ENCODE measurements around the gene RRN3.
"Not testable (repeated sequence)": the region's sequence is repeated elsewhere in the genome, so short reads cannot be mapped to it uniquely, and the experiment has no call there.

Gene RRN3

DNA sequence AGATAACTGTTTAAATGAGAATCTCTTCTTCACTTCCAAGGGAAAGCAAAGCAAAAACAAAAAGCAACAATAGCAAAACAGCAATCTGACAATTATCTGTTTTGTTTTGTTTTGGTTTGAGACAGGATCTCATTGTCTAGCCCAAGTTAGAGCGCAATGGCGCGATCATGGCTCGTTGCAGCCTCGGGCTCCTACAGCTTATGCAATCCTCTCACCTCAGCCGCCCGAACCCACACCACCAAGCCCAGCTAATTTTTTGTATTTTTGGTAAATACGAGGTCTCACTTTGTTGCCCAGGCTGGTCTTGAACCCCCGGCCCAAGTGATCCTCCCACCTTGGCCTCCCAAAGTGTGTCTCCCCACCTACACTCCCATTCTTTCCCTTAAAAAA lies 2.5 kb upstream of the RRN3 start:
- not testable (repeated sequence) for DNase-seq (ENCODE audit: low read depth)

- DNase-seq (ENCODE audit: low read depth), result not testable (repeated sequence)
These were observed 509 bp downstream of the RRN3 start for GRCh38 chr16:15093571-15093954.

DNA sequence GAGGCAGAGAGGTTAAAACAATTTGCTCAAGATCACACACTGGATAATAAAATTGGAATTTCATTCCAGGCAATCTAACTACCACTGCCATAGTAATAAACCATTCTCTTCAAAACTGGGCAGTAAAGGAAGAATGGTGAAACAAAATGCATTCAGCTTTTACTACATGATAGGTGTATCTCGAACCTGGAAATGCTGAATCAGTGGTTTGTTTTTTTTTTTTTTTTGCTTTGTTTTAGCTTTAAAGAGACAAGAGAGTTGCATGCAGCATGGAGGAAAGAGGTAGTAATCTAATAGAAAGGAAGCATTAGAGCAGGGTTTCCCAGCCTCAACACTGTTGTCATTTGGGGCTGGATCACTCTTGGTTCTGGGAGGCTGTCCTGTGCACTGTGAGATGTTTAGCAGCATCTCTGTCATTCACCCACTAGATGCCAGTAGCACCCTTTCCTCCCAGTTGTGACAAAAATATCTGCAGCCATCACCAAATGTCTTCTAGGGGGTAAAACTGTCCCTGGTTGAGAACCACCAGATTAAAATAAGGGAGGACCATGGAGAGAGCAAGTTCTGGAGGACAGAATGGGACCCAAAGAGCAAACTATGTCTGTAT lies 3.3 kb downstream of the RRN3 start:
- DNase-seq (ENCODE audit: low read depth), result not testable (repeated sequence)

DNA sequence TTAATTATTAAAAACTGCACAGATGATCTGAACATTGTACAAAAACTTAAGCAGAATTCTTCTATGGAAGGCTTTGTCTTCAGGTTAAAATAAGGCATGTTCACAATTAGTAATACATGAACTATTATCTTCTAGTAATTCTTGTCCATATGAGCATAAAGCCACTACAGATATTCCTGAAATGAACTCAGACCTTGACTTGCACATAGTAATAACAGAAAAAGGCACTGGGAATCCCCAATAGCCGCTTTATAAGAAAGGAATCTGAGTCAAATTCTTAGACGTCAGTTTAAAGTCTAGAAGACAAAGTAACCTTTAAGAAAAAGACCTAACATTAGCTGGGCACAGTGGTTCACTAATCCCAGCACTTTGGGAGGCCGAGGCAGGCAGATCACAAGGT lies 11.3 kb downstream of the RRN3 start:
- not testable (repeated sequence) for DNase-seq (ENCODE audit: low read depth)

GRCh38 chr16:15080883-15081282 lies 13.2 kb downstream of the RRN3 start:
- not testable (repeated sequence) for DNase-seq (ENCODE audit: low read depth)

GRCh38 chr16:15076161-15076560 lies 17.9 kb downstream of the RRN3 start:
- not testable (repeated sequence) for DNase-seq (ENCODE audit: low read depth)

GRCh38 chr16:15073101-15073500 lies 21.0 kb downstream of the RRN3 start:
- no peak for DNase-seq (ENCODE audit: low read depth)

DNA sequence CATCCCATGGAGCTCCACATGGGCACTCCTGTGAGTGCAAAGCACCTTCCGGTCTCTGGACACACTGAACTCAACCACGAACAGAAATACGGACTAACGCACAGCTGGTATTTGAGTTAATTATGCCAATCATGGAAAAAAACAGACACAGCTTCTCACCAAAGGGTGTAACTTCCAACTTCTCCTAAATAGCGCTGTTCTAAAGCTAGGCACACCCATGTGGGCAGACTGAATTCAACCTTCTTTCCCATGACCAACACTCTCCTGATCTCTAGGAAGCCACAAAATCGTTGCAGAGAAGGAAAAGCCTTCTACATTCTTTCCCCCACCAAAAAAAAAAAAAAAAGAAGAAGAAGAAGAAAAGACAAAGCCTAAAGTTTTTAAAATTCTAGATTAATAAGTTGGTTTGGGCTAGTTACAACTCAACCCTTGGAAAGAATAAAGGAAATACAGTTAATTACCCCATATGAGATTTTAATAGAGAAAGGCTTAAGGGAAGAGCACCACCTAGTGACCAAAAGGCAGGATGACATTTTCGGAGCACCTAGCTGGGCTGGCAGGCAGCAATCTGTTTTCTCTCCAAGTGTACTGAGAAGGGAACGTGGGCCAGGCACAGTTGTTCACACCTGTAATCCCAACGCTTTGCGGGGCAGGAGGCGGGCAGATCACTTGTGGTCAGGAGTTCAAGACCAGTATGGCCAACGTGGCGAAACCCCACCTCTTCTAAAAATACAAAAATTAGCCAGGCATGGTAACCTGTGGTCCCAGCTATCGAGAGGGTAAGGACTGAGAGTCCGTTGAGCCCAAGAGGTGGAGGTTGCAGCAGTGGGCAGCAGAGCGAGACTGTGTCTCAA lies 21.9 kb downstream of the RRN3 start:
- DNase-seq (ENCODE audit: low read depth), result not testable (repeated sequence)

DNA sequence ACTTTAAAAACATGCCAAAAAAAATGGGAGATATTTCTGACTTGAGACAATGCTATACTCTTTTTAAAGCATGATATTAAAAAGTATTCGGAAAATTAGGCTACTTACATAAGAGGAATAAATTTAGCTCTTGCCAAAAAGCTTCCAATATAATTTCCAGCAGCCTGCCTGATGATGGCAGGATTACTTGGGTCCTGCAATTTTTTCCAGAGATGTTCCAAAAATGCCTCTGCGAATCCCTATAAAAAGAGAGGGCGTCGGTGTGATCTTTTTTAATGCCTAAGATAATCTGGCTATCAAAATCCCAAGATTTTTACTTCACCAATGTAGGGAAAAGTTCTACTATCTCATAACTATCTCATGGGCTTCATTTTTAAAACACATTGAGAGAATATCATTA lies 23.1 kb downstream of the RRN3 start:
- DNase-seq (ENCODE audit: low read depth), result not testable (repeated sequence)

GRCh38 chr16:15066690-15067089 lies 27.4 kb downstream of the RRN3 start:
- not testable (repeated sequence) for DNase-seq (ENCODE audit: low read depth)

- not testable (repeated sequence) for DNase-seq (ENCODE audit: low read depth)
These were observed 28.1 kb downstream of the RRN3 start for GRCh38 chr16:15065961-15066360.

GRCh38 chr16:15062085-15062810 lies 31.8 kb downstream of the RRN3 start:
- DNase-seq (ENCODE audit: low read depth), result not testable (repeated sequence)

DNA sequence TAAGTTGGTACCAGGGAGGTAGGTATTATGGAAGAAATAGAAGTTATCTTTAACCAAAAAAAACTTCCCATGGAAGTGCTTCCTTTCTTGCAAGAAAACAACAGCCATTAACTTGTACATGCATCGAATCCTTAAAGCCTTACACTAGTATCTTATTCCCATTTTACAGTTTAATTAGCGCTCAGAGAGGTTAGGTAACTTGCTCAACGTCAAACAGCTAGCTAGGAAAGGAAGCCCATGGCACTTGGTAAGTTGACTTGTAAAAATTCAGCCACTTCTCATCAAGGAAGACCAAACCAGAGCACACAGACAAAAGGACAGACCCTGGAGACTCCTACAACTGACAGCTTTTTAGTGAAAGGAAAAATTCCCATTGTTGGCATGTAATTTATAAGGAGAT lies 34.7 kb downstream of the RRN3 start:
- DNase-seq (ENCODE audit: low read depth), result no peak

- DNase-seq (ENCODE audit: low read depth), result no peak
These were observed 36.2 kb downstream of the RRN3 start for GRCh38 chr16:15057681-15058417.

DNA sequence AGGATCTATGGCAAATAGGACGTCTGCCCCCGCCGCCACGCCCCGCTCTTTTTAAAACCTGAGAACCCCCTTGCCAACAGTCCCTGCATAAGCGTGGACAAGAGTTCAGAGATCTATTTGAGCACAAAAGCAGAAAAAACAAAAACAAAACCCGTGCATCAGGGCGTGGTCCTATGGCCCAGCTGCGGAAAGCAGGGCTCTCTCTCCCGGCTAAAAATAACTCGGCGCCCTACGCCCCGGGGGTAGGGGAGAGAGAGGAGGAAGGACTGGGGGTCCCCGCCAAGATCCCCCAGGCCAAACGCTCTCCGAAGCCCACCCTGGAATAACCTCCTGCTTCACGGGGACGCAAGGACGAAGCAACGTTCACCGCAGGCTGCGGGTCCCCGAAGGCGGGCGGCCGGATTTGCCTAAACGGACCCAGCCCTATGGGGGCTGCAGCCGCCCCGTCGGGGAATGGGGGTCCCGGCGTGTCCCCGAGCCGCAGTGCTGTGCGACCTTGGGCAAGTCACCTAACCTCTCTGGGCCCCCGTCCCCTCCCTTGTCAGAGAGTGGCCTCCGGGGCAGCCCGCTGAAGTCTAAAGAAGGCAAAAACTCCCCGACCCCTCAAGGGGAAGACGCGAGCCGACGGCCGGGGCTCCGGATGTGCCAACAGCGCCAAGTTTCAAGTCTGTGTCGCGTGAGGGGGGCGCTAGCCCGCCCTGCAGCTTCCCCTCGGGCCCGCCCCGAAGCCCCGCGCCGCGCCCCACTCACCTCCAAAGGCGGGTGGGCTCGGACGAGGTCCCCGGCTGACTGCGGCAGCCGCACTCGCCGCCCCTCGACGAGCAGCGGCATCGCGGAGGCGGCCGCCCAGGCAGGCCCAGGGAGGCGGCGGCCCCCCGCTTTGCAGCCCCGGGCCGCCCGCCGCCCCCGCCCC lies 38.7 kb downstream of the RRN3 start:
- no peak for DNase-seq (ENCODE audit: low read depth)

GRCh38 chr16:15054357-15055140 lies 39.5 kb downstream of the RRN3 start:
- DNase-seq (ENCODE audit: low read depth), result no peak

GRCh38 chr16:15053904-15054303 lies 40.2 kb downstream of the RRN3 start:
- DNase-seq (ENCODE audit: low read depth), result no peak

DNA sequence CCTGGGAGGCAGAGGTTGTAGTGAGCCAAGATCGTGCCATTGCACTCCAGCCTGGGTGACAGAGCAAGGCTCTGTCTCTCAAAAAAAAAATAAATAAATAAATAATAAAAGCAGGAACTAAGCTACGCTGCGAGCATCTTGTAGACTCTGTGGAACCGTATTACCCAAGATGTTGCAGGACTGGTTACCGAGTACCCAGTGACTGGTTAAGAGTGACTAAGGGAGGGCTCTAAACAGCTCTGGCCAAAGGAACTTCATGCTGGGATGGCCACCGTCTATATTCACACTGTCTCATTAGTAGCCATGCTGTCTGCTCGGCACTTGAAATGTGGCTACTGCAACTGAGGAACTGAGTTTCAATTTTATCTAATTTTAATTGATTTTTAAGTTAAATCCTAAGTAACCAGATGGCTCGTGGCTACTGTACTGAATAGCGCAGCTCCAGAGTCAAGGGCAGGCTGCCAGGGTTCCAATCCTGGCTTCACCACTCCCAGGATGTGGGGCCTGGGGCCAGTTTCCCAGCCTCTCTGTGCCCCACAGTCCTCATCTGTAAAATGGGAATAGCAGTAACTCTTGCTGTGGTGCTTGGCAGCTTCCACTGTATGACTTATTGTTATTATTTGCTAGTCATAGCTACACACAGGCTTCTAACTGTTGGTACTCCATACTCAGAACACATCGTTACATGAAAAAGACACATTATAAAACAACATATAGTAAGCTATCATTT lies 41.2 kb downstream of the RRN3 start:
- DNase-seq (ENCODE audit: low read depth), result no peak

DNA sequence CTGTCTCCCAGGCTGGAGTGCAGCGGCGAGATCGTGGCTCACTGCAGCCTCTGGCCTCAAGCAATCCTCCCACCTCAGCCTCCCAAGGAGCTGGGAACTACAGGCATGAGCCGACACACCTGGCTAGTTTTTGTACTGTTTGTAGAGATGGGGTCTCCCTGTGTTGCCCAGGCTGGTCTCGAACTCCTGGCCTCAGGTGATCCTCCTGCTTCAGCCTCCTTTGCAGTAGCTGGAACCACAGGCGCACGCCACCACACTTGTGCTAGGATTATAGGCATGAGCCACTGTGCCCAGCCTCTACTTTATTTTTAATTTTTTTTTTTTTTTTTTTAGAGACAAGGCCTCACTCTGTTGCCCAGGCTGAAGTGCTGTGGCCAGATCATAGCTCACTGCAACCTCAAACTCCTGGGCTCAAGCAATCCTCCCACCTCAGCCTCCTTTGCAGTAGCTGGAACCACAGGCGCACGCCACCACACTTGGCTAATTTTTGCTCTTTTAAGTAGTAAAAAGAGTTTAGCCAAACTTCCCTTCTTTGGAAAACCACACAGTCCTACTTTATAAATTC lies 42.6 kb downstream of the RRN3 start:
- DNase-seq (ENCODE audit: low read depth), result no peak

Measured in stimulated activated CD4-positive, alpha-beta T cell treated with anti-CD3 and anti-CD28 coated beads, Interleukin-2, amount 100 ng/mL, for 4 hours (primary cell).